Hematopoietic multipotent progenitor cell treated with erythropoietin and hydrocortisone succinate and interleukin-3 and kit ligand, for 4 days (in vitro differentiated cells): ENCODE measurements around the gene NUTM2D.
"Not testable (repeated sequence)": the region's sequence is repeated elsewhere in the genome, so short reads cannot be mapped to it uniquely, and the experiment has no call there.

ENCODE experiments used
- DNase-seq: peaks from one replicate; pipeline ENCODE4 v3.0.0-alpha.2; 2015

NUTM2D gene, protein sequence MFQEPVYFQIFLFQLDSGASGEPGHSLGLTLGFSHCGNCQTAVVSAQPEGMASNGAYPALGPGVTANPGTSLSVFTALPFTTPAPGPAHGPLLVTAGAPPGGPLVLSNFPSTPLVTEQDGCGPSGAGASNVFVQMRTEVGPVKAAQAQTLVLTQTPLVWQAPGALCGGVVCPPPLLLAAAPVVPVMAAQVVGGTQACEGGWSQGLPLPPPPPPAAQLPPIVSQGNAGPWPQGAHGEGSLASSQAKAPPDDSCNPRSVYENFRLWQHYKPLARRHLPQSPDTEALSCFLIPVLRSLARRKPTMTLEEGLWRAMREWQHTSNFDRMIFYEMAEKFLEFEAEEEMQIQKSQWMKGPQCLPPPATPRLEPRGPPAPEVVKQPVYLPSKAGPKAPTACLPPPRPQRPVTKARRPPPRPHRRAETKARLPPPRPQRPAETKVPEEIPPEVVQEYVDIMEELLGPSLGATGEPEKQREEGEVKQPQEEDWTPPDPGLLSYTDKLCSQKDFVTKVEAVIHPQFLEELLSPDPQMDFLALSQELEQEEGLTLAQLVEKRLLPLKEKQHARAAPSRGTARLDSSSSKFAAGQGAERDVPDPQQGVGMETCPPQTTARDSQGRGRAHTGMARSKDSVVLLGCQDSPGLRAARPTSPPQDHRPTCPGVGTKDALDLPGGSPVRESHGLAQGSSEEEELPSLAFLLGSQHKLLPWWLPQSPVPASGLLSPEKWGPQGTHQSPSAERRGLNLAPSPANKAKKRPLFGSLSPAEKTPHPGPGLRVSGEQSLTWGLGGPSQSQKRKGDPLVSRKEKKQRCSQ

DNA sequence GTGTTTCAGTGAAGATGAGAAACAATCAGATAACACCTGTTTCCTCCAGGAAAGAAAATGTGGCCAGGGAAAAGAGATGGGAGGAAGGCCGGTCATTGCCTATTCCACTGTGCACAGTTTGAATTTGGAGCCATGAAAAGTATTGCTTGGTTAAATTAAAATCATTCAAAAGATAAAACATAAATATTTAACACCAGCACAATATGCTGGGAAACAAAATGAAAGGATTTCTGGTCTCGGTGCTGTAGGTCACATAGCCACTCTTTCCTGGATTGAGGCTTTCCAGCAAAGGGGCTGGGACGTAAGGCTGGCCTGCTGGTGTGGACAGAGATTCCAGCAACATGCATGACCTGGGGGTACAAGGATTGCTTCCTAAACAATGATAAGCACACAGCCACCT is at the start of gene NUTM2D:
Gene NUTM2D, plus strand, starts transcription at position 301 of the 400 bp plus-strand sequence. CDS start 522 bp downstream, outside the sequence.
- not testable (repeated sequence) for DNase-seq

DNA sequence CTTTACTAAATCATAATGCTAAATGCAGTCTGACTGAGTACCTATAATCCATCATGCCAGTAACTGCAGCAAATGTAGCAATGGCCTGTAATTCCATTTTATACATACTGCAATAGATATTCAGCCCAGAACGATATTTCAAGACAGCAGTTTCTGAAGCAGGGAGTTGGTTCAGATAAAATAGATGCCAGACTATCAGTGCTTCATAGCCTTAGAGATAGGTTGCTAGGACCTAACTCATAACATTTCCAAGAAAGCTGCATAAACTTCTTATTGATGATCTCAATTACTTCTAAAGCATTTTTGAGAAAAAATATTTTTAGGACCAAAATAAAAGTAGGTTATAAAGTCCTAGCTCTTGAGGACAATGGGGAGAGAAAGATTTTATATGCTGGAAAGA is 48.8 kb upstream of the NUTM2D start:
- DNase-seq, result peak; percentile 13

DNA sequence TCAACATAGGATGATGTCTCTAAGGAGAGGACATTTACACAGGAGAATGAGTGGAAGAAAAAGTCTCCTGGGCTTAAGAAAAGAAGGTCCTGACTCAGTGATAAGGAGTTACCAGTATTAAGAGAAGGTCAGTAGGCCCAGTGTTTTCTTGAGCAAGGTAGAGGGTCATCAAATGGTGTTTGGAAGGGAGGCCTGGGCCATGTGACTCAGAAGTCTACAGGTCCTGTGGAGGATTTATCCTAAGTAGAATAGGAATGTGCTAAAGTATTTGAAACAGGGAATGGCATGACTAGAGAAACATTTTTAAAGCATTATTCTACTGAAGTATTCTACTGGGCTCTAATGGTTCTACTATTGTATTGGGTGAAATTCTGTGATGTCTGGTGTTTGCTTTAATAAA is 47.9 kb upstream of the NUTM2D start:
- not testable (repeated sequence) for DNase-seq

DNA sequence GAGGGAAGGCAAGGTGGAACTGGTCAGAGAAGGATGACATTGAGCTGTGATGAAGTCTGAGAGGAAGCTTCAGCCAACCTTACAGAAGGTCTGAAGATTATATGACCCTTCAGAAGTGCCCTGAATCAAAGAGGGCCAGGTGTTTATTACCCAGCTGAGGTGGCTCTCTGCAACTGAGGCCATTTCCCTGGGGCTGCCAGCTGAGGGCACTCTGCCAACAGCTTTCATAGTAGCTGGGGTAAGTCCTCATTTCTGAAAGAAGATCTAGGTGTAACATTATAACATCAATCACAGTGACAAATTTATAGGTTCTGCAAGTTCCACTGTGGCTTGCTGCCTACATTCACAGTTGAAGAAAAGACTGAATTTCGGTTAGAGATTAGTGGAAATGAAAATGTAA is 46.0 kb upstream of the NUTM2D start:
- DNase-seq, result not testable (repeated sequence)

DNA sequence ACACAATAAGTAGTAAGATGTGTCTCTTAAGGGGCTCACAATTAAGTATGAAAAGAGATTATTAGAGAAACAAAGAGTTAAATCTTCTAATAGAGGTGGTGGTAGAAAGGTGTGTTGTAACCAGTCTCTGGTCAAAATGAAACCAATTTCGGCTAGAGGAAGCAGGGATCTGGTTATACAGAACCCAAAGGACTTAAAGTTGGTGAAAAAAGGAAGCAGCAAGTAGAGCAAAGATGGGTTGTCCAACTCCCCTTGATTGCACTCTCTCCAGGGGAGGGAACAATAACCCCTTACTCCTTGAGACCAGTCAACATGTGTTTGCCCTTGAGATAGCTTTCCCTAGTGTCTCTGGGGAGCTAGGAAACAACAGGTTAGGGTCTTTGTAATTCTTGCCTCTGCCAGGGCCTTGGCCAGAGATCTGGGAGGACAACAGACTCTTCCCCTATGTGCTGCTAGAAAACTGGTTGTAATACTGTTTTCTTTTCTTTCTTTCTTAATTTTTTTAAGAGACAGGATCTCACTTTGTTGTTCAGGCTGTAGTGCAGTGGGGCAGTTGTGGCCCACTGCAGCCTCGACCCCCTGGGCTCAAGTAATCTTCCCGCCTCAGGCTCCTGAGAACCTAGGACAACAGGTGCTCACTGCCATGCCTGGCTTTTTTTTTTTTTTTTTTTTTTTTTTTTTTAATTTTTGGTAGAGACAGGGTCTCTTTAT is 43.7 kb upstream of the NUTM2D start:
- DNase-seq, result not testable (repeated sequence)

DNA sequence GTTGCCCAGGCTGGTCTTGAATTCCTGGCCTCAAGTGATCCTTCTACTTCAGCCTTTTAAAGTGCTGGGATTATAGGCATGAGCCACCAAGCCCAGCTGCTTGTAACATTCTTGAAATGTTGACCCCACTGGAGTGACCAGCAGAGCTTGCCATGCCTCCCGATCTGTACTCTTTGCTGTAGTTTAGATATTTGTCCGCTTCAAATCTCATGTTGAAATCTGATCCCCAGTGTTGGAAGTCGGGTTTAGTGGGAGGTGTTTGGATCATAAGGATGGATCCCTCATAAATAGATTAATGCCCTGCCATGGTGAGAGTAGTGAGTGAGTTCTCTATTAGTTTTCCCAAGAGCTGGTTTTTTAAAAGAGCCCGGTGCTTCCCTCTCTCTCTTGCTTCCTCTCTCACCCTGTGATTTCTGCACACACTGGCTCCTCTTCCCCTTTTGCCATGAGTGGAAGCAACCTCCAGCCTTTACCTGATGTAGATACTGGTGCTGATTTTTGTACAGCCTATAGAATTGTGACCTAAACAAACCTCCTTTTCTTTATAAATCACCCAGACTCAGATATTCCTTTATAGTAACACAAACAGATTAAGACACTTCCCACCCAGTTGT is 43.1 kb upstream of the NUTM2D start:
- not testable (repeated sequence) for DNase-seq

DNA sequence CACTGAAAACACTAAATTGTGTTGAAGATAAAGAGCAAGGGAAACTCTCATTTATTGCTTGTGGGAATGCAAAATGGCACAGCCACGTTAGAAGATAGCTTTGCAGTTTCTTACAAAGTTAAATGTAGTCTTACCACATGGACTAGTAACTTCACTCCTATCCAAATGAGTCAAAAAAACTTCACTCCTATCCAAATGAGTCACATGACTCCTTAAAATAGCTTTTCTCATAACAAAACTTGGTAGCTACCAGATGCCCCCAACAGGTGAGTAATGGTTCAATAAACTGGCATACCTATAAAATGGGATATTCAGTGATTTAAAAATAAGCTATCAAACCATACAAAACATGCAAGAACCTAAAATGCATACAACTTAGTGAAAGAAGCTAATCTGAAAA is 36.0 kb upstream of the NUTM2D start:
- DNase-seq, result not testable (repeated sequence)

DNA sequence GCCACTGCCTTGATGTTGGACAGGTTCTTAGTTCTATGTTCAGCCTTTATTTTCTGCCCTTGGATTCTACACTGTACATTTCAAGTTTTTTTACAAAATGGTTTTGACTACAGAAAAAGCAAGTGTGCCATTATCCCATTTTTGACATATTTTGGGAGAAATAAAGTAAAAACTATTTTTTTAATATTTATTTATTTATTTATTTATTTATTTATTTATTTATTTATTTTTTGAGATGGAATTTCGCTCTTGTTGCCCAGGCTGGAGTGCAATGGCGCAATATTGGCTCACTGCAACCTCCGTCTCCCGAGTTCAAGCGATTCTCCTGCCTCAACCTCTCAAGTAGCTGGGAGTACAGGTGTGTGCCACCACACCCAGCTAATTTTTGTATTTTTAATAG is 33.0 kb upstream of the NUTM2D start:
- DNase-seq, result not testable (repeated sequence)

DNA sequence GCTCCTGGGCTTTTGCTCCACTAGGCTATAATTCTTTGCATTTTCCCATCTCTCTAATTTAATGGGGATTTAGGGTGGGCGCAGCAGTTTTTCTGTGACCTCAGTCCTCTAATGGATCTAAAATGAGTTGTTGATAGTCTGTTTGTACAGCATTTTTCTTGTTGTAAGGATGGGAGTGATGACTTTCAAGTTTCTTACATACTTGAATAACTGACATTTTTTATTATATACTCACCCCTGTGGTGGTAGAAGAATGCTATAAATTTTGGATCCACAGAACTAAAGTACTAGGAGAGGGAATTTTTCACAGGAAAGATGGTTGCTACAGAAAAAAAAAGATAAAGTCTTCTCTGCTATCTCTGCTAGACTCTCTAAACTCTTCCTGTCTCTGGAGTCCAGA is 29.6 kb upstream of the NUTM2D start:
- not testable (repeated sequence) for DNase-seq

DNA sequence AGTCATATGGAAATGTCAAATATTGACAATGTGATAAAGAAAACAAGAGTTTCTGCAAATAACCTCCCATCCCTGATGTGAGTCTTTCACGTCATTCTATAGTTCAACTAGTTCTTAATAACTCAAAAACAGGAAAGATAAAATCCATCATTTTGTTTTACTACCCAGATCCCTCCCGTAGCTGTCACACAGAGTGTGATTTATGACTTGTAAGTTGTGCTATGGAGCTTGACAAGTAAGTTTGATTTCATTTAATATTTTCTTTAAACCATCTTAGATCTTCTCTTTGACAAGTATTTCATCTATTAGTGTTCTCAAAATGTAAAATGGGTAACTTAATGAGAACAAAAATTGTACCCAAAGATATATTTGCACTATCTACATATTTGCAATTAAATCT is 28.4 kb upstream of the NUTM2D start:
- not testable (repeated sequence) for DNase-seq

DNA sequence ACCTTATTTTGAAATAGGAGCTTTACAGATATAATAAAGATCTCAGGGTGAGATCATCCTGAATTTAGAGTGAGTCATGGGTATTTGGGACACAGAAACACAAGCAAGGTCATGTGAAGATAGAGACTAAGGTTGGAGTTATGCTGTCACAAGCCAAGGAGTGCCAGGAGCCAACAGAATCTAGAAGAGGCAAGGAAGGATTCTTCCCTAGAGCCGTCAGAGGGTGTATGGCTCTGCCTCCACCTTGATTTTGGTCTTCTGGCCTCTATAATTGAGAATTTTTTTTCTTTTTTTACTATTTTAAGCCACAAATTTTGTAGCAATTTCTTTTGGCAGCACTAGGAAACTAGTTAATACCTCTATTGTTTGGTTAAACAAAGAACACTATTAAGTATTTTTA is 24.9 kb upstream of the NUTM2D start:
- DNase-seq, result not testable (repeated sequence)

DNA sequence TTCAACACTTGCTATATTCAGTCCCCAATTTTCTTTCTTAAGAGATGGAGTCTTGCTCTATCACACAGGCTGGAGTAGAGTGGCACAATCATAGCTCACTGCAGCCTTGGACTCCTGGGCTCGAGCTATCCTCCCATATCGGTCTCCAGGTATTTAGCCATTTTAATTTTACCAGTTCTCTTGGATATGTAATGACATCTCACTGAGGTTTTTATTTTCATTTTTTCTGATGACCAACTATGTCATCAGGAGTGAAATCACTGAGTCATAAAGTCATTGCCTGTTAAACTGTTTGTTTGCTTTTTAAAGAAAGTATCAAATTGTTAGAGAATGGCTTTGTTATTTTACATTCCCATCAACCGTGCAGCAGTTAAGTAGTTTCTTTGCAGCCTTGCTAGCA is 17.1 kb upstream of the NUTM2D start:
- DNase-seq, result not testable (repeated sequence)

DNA sequence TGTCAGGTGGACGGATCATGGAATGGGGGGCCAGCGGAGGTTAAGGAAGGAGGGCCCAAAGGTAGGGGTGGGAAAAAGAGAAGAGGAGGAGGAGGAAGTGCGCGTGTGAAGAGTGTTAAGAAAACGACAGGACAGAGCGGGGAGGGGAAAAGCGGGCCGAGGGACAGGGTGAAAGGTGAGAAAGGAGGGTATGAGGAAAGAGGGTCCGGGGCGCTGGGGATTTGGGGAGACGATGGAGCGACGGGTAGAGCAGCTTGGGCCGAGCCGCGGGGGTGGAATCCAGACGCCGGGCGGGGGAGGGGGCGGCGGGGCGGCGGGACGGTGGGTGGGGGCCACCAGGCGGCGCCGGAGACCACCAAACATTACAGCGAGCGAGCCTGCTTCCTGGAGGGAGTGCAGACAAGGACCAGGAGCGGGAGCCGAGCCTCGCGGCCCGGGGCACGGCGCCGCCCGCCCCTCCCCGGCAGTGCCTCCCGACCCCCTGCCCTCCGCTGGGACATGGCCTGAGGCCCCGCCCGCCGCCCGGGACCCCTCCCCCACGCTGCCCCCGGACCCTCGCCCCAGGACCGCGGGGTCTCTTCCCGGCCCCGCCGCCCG is 15.9 kb upstream of the NUTM2D start:
- DNase-seq, result not testable (repeated sequence)

DNA sequence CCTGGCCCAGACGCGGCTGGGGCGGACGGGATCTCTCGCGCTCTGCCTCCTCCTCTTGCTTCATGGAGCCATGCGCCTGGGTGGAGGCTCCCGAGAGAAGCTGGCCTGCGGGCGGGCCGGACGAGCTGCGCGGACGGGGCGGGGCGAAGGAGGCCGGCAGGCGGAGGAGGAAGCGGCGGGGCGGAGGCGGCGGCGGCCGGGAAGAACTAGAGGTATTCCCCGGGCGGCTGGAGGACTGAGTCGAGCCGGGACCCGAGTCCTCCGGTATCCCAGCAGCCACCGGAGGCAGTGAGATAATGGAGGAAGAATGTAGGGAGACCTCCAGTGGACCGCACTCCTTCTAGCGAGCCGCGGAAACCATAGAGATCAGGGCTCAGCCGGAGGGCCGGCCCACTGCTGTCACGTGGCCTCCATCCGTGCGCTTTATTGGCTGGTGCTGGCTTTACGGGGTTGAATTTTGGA is 15.3 kb upstream of the NUTM2D start:
- DNase-seq, result peak; percentile 90

DNA sequence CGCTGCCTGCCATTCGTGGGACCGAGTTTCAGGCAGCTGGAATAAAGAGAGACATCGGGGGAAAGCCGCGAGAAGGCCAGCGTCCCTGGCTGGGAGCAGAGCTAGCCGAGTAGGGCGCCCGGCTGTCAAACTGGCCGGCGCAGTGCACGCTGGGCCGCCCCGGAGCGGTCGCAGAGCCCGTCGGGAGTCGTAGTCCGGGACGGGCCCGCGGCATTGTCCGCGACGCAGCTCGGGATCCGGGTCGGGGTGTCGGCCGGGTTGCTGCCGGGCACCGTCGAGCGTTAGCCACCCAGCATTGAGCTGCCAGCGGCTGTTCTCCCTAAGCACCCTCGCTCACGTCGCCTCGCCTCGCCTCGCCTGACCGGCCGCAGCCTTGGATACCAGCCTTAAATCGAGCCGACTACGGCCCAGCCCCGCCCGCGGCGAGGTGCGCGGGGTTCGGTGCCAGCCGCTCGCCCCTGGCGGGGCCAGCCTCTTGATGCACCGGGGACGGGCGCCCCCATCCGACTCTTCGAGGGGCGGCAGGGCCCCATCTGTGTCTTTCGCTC is 14.8 kb upstream of the NUTM2D start:
- DNase-seq, result peak; percentile 93

DNA sequence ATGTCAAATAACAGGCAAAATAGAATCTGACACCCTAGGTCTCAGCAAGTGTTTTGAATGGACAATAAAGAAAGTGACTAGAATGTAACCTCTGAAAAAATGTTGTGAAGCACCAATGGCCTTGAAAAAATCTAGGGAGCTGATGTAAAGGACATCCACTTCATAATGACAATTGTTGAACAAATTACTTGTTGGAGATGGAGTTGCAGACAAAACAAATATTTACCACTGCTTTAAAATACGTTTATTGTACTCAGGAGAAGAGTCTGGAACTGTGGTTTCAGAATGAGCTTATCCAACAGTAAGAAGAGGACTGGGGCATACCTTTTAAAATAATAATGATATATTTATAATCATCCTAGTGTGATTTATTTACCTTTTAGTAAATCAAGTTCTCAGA is 11.8 kb upstream of the NUTM2D start:
- DNase-seq, result not testable (repeated sequence)

DNA sequence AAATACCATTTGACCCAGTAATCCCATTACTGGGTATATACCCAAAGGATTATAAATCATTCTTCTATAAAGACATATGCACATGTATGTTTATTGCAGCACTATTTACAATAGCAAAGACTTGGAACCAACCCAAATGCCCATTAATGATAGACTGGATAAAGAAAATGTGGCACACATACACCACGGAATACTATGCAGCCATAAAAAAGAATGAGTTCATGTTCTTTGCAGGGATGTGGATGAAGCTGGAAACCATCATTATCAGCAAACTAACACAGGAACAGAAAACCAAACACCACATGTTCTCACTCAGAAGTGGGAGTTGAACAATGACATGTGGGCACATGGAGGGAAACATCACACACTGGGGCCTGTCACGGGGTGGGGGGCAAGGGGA is 7.4 kb upstream of the NUTM2D start:
- DNase-seq, result not testable (repeated sequence)

DNA sequence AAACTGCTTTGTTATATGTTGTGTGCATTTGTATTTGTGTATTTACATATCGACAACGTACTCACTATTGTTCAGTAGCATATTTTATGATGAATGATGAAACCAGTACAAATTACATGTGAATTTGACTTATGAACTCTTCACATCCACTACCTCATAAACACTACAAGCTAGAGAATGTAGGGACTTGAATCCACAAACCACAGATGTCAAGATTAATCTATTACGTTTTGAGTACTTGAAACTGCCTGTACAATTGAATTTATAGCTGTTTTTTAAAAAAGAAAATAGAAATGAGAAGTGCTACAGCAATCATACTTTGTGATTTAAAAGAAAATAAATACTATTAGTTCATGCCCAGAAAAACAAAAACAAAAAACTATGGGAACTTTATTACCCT is 4.7 kb upstream of the NUTM2D start:
- DNase-seq, result peak; percentile 53

DNA sequence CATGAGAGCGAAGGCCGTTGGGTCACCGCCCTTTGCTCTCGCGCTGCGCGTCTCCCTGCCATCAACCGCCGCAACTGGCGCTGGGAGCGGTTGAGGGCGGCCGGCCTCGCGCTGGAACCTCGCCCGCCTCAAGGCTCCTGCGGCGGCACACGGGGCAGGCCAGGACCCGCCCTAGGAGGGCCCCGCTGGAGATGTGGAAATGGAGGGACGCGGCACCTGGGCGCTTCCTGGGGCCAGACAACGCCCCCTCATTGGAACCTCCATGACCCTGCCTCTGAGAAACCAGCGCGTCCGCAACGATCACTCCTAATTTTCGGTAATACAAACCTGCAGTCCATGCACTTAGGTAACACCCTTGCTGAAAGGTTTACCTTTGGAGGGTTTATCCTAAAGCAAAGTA is 2.4 kb upstream of the NUTM2D start:
- not testable (repeated sequence) for DNase-seq

DNA sequence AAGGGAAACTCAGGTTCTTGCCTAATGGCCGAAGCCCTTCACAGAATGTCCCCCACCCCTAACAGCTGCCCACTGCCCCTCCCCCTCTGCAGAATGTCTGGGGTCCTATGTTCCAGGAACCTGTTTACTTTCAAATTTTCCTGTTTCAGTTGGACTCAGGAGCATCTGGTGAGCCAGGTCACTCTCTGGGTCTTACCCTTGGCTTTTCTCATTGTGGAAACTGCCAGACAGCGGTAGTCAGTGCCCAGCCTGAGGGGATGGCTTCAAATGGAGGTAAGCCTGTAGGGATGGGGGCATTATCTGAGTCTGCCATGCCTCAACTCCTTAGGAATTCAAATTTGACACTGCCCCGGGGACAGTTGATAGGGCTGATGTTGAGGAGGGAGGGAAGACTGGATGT is 615 bp downstream of the NUTM2D start:
- DNase-seq, result not testable (repeated sequence)

DNA sequence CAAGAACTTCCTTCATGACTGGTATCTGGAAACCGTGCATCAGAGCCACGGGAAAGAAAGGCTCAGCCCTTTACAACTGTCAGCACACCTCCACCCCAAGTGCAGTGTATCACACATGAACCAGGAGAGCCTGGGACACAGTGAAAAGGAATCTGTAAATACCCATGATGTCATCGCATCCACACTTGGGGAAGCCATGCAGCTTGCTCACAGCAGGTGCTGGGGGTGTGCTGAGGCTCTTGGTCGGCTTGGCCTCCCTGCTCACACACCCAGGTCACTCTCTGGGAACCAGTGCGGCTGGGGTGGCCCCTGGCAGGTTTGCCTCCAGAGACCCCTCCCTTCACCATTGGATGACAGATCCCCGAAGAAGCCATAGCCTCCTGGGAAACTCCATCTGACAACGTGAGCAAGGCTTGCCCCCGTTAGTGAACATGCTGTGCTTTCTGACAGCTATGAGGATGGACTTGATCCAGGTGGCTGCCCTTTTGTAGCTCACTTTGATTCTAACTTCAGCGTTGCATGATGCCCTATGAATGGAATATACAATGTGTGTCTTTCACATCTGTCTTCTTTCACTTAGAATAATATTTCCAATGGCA is 12.1 kb downstream of the NUTM2D start:
- DNase-seq, result not testable (repeated sequence)
